ENCODE results near the gene BCKDHB.
"Not testable (repeated sequence)": the region's sequence is repeated elsewhere in the genome, so short reads cannot be mapped to it uniquely, and the experiment has no call there.

The BCKDHB gene

DNA sequence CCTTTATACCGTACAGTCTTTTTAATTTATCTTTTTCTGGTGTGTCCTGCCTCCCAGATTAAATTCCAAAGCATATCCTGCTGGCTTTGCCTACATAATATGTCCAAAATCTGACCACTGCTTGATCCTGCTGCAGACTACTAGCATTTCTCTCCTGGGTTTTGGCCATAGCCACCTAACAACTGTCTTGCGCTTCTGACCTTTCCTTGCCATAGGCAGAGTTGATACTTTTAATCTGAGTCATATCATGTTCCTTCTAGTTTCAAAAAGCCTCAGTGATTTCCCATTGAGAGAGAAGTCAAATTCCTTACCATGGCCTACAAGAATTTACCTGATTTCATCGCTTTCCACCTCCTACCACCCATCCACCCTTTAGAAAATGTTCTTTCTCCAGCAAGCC lies 104.8 kb downstream of the BCKDHB start:
- no peak for DNase-seq

DNA sequence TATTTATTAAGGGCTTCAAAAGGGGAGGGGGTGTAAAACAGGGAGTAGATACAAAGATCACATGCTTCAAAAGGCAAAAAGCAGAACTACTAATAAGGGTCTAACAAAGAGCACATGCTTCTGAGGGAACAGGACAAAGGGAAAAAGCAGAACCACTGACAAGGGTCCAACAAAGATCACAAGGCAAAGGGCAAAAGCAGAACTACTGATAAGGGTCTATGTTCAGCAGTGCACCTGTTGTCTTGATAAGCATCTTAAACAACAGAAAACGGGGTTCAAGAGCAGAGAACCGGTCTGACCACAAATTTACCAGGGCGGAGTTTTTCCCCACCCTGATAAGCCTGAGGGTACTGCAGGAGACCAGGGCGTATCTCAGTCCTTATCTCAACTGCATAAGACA lies 105.4 kb downstream of the BCKDHB start:
- DNase-seq: not testable (repeated sequence)

DNA sequence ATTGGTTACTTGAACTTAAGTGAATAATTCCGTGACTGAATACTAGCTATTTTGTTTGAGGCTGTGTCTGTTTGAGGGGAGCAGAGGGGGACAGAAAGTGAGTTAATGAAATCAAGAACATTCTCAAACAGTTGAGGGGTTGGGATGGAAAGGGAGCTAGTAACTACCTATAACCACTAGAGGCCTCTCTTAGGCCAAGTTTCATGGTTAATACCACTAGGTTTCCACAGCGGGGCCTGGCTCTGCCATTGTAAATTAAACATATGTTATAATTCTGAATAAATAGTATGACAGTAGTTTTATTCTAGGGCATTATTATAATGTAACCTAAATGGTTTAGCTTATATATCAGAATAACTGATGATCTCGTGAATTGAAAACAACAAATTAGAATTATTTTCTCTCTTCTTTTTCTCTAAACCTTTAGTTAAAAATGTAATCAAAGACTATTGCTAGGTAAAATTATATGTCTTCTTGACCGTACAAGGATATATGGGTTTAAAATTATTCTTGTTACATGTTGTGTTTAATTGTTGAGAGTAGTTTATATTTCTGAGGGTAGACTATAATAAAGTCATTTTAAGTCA lies 108.1 kb downstream of the BCKDHB start:
- DNase-seq: peak; percentile 9

DNA sequence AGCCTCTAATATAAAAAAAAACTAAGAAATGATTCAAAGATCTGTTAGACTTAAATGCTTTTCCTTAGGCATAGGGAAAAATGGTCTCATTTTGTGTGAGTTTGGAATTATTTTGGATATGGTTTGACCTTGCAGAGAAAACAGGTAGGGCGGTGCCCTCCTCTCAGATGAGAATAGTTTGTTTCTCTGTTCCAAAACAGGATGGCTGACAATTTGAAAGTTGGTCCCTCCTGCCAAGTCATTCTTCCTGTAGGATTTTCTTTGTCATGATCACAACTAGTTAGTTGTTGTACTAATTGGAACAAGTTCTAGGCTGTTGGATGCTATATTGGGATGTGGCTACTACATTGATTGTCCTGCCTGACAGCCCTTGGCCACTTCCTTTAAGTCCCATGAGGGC lies 108.6 kb downstream of the BCKDHB start:
- no peak for DNase-seq

DNA sequence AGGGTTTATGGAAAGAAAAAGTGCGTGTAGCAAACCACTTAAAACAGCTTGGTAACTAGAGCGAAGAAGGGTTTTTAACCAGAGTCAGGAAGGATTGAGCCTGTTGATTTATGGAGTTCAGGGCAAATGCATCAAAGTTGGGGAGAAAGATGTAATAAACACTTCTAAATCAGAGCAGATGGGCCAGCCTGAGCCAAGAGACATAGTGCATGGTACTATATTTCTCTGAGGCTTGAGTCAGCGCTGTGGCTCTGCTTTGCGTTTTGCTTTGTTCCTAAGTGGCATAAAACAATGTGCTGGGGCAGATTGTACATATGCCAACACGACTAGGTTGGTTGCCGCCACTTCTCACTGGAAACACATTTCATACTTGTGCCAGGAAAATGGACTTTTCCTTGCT lies 111.3 kb downstream of the BCKDHB start:
- no peak for DNase-seq

DNA sequence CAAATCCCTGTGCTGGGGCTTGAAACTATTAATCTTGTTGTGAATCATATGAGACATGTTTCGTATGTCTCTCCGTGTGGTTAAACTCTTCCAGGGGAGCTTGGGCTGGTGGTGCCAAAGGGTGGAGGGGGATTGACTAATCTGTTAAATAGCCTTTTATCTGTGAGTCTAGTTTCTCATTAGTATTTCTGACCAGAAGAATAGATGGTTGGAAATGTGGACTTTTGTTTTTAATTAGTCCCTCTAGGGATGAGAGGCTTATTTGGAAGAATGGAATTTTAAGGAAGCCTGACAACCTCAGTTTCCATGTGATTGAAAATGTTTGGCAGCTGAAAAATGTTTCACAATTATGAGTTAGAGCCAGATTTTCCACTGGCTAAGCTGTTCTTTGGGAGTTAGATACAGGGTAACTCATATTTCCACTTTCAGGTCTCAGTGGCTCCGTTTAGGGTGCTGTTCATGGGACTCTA lies 117.3 kb downstream of the BCKDHB start:
- no peak for DNase-seq

DNA sequence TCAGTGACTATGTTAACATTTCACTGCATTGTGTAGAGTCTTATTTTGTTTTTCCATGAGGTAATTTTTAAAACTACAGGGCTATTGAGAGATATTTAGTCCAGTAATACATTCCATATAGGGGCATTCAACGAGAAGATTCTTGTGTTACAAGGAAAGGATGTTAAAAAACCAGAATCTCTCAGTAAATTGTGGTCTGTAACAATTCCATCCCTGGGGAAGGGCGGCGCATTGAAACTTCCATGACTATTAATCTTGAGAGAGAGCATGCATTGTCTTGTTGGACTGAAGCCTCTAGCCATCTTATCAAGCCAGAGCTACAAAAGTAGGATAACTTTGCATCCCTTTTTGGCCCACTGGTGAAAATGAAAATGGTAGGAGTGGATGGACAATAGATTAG lies 119.7 kb downstream of the BCKDHB start:
- DNase-seq: no peak

DNA sequence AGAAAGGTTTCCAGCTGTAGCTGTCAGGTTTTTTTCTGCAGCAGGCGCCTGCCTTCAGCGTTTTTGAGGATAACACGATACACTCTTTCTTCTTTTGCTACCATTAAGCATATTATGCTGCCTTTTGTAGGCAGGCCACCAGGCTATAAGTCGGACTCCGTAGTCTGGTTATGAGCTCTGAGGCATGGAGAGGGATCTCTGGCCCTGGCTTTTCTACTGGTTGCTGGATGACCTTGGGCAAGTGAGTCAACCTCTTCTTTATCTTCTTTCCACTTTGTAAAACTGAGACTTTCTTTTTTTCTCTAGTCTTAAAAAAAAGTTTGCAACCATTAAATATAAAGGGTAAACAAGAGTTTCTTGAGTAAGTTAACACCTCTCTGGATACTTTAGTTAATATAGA lies 120.2 kb downstream of the BCKDHB start:
- no peak for DNase-seq

DNA sequence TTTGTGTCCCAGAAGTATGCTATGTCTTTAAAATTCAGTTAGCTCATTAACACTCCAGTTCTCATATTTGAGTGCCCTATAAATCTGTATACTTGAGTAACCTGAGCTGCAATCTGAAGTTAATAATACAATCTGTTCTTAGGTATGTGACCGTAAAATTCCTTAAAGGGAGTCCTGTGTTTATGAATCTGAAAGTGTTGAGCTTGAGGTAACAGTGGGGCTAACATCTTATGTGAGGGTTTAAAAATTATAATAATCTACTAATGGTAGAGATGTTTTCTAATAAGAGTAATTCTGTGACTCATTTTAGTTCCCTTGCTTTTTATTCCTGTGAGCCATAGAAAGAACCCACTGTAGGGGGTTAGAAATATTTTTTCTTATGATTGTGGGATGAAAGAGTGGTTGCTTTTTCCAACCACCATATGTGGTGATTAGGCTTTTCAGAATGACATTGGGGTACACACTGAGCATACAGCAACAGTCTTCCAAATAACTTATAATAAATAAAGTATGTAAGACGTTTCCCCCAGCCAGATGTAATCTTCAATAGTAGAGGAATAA lies 121.2 kb downstream of the BCKDHB start:
- DNase-seq: no peak

DNA sequence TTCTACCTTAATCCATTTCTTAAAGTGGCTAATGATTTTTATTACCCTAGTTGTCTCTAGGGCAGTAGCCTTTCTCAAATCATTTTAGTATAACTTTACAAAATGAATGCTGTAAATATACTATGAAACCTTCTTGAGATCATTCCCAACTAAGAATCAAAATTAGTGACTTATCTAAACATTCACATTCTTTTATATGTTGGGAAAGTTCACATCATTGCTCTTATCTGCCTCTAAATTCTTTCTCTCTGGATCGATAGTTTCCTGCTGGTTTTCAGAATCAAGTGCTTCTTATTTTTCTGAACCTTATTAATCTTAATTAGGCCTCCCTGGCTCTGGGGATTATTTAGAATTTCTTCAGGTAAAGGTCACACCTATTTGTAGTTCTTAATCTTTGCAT lies 126.8 kb downstream of the BCKDHB start:
- DNase-seq: no peak

DNA sequence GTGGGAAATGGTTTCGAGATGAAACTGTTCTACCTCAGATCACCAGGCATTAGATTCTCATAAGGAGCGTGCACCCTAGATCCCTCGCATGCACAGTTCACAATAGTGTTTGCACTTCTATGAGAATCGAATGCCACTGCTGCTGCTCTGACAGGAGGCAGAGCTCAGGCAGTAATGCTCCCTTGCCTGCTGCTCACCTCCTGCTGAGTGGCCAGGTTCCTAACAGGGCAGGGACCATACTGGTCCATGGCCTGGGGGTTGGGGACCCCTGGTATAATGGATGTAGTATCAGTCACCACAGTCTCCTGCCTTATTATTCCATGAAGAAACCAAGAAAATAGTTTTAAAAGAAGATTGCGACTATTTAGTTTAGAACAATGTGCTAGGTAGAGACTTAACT lies 127.5 kb downstream of the BCKDHB start:
- DNase-seq: no peak

DNA sequence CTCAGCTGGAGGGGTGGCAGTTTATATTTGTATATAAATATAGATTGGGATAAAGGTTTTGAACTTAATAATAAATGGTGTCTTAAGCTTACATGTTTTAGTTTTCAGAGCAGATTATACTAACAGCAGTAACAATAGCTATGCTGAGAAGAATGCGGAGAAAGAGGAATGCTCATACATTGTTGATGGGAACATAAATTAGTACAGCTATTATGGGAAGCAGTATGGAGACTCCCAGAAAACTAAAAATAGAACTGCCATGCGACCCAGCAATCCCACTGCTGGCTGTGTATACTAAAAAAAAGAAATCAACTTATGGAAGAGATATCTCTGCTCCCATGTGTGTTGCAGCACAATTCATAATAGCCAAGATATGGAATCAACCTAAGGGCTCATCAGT lies 127.9 kb downstream of the BCKDHB start:
- DNase-seq: no peak

DNA sequence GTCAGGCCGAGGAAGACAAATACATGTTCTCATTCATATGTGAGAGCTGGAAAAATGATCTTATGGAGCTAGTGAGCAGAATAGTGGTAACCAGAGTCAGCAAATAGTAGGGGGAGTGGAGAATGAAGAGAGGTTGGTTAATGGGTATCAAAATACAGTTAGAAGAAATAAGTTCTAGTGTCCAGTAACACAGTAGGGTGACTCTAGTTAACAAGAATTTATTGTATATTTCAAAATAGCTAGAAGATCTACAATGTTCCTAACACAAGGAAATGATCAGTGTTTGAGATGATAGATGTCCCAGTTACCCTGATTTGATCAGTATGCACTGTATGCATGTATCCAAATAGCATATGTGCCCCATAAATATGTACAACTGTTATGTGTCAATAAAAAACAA lies 128.4 kb downstream of the BCKDHB start:
- no peak for DNase-seq

DNA sequence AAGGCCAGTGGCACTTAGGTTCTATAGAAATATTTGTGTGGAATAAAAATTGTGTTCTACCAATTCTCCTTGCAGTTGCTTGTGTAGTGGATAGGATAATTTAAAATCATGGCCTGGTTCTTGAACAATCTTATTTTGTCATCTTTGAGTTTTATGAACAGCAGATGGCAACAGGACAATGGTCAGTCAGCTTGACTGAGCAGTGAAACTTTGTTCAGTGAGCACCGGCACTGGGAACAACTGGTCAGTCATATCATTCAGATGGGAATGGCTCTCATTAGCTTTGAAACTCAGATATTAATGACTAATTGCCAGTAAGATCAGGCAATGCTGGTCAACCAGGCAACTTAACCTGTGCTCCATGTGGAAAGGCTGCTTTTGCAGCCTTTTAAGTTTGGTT lies 129.2 kb downstream of the BCKDHB start:
- no peak for DNase-seq

DNA sequence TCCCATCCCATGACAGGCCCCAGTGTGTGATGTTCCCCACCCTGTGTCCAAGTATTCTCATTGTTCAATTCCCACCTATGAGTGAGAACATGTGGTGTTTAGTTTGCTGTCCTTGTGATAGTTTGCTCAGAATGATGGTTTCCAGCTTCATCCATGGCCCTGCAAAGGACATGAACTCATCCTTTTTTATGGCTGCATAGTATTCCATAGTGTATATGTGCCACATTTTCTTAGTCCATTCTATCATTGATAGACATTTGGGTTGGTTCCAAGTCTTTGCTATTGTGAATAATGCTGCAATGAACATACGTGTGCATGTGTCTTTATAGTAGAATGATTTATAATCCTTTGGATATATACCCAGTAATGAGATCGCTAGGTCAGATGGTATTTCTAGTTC lies 132.3 kb downstream of the BCKDHB start:
- not testable (repeated sequence) for DNase-seq

DNA sequence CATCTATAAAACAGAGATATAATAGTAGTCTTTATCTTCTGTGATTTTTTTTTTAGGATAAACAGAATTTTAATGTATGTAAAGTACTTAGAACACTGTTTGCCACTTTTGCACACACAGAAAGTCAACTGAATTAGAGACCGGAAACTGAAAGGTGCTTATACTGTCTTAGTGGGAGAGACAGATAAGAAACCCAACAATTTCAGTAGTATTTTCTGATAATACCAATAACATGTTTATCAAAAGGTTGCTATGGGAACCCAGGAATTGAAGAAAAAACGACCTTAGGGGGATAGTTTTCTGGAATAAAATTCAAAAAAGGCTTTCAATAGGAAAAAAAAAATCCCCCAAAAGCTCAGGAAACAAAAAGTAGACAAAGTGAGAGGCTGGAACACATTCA lies 138.6 kb downstream of the BCKDHB start:
- DNase-seq: no peak

DNA sequence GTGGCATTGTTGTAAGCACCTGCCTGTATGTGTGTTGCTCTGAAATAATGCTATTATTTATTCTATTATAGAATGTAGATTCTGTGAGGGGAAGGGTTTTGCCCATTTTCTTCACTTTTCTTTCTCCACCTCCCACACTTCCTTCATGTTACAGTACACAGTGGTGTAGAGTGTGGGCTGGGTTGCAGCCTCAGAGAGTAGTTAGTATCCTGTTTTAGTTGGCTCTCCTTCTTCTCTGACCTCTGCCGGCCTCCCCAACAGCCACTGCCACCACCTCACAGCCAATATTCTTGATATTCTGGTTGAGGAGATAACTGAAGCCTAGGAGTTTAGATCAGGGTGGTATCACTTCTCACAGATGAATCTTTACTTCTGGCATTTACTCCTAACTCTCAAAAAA lies 143.4 kb downstream of the BCKDHB start:
- no peak for DNase-seq

DNA sequence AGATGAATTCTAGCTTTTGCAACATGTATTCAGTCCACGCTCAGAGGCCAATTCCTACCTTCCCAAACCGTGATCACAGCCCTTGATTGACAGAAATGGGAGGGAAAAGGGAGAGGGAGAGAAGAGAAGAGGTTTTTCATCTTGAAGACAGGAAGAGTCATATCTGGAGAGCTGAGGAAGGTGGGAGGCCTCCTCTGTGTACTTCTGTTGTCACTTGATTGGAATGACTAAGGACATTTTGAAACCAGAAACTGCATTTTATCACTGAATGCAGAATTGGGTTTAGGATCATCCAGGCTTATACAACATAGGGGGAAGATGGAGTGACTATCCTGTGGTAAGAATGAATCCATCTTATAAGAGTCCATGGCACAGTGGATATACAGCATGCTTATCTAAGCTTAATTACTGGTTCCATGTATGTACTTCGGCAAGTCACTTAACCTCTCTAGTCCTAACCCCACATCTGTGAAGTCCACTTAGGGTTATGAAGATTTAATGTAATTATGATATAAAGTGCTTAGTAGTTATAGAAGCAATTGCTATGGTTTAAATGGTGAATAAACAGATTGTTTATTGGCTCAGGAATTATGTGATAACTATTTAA lies 144.0 kb downstream of the BCKDHB start:
- DNase-seq: no peak

DNA sequence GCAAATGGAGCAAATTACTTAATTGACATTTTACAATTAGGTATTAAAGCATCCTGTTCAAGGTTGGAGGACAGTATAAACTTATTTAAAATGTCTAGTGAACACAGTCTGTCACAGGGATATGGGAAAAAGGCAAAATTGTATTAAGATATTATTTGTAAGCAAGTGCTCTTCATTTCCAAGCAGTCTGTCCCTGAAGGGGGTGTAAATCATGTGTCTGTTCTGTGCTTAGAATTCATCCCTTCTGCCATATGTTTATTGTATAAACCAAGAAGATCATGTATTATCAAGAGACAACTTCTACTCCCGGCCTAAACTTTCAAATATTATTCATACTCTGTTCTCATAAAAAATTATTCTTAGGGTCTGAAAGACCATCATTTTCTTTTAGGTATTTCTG lies 144.8 kb downstream of the BCKDHB start:
- DNase-seq: no peak

DNA sequence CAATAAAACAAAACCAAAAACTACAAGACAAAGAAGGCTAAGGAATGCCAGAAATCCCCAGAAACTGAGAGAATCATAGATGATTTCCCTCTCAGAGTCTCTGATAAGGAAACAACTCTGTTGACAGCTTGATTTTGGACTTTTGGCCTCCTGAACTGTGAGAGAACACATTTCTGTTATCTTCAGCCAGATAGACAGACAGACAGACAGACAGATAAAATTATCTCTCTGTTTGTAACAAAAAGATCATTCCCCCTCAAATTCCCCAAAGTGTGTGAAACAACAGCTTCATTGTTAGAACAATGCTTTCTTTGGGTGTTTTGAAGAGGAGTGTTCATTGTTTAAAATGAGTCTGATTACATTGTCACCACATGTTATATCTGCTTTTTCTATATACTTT lies 148.2 kb downstream of the BCKDHB start:
- no peak for DNase-seq

DNA sequence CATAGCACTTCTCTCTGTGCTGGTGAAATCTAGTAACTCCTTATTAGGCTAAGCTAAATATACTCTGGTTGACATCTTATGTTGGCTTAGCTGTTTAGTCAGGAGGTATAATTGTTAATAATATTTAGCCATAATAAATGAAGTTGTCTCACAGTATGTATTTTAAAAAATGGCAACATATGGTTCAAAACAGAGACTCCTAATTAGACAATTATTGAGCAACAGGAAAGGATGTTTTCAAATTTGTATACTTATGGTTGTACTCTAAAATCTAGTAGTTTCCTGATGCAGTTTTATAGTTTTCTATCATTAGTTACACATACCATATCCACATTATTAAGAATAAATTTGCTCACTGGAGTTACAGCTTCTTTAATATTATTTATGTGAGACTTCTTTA lies 150.2 kb downstream of the BCKDHB start:
- DNase-seq: no peak

DNA sequence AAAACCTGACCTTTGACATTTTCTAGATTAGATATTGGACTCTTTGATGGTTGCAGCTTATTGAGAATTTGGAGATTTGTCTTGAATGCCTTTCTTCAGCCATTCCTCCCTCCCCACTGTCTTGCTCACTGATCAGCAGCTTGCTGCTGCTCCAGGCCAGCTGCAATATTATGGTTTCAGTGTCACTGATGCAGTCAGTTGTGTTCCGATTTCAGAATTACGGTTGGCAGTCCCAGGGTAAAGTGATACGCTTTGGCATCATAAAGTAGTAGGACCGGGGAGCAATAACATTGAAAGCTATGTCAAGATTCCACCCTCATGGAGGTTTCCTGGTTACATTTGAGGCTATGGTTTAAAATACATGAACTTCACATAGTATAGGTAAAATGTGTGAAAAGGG lies 152.6 kb downstream of the BCKDHB start:
- DNase-seq: no peak

DNA sequence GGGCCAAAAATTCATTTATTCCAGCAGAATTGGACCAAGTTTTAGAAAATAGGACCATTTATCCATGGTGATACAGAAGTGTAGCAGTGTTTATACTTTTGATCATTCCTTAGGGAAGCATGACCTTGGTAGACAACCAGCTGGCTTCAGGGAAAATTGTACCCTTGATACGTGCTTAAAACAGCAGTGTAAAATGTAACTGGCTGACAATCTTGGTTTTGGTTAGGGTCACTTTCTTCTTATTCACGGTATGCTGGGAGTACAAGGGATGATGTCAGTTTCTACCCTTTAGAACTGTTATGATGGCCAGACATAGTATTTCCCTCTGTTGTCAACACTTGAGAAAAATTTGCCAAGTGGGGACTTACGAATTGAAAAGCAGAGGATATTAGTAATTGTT lies 157.1 kb downstream of the BCKDHB start:
- no peak for DNase-seq

DNA sequence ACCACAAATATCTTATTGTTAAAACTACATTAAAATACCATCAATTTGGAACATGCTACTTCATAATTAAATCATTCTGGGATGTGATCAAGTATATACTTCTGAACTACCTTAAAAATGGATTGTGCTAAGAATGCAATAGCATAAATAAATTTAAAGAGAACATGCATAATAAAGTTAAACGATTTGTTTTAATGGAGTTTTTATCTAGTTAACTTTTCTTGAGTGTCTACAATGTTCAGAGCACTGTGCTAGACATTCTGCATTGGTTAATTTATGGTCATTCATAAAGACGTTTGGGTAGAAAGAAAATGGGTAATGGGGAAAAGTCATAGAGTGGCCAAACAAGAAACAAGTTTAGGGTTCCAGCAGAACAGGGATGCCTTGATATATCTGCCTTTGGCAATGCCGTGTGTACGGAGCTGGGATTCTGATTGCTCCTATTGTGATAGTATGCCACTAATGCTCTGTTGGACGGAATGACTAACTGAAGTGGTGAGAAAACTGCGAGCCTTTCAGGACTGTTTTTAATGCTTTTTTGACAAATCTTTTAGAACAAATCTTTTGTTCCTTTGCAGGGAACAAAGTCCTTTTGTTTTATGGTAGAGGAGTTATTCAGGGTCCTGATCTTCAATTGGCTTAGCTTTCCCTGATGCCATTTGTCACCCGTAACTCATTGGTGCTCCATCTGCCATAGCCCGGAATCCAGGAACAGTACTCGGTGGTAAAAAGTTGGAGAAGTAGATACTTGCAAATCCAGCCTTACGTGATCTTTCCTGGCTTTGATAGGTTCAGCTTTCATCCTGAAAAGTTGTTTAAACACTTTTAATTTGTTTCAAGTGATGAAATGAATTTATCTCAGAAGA lies 162.6 kb downstream of the BCKDHB start:
- no peak for DNase-seq
